ENCODE results near the gene ALPK1.

Gene ALPK1

DNA sequence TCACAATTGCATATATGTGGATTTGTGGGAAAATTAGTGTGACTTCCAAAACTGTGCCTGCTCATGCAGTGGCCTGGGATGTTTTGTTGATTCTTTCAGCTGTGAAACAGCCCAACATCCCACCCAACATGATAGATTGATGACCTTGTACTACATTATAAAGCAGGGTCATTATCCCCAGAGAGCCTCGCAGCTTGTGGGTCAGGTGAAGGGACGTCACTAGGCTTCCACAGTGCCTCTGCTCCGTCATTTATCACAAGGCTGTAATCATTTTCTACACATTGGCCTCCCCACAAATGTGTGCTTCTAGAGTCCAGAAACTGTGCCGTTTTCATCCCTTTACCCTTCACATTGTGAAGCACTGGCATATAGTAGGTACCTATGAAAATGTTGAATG is 31.6 kb downstream of the ALPK1 start:
- no peak for DNase-seq

DNA sequence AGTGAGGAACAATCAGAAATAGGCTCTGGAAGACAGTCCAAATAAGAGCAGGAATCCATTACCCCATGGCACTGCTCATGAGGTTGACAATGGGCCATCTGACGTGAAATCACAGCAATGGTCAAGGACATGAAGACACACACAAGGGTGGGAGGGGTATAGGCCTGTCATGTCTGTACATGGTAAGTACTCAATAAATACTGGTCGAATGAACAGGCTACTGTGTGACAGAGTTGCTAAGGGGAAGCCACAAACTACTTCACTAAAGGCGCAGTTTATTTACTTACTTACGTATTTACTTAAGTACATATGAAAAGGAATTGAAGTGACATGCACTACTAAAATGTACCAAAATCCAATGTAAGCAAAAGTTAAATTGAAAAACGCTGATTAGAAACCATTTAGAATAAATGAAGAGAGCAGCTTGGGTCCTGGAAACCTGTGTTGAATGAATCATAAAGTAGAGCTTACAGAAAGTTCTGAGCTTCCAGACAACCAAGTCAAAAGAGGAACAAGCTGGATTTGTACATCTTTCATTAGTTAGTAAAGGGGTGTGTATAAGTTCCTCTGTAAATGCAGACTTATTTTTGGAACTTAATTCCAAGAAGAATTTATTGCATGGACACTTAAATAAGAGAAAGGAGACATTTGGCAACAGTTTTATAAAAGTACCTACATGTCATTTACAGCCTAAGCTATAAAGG is 32.7 kb downstream of the ALPK1 start:
- no peak for DNase-seq

DNA sequence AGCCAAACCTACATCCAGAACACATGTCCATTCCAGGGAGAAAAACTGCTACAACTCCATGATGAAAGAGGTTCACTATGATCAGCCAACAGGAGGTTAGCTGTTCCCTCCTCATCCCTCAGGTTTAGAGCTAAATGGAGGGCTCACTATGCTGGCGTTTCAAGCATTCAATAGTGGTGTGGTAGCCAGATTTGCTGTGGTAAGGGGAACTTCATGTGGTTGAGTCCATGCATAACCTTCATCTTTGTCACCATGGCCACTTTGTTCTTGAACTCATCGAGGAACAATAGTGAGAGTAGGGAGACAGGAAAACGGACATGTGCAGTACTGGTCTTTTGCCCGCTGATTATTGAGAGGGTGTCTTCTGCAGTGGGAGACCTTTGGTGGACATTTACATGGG is 33.8 kb downstream of the ALPK1 start:
- DNase-seq, result no peak

GRCh38 chr4:112332398-112332797 is 35.2 kb downstream of the ALPK1 start:
- no peak for DNase-seq

DNA sequence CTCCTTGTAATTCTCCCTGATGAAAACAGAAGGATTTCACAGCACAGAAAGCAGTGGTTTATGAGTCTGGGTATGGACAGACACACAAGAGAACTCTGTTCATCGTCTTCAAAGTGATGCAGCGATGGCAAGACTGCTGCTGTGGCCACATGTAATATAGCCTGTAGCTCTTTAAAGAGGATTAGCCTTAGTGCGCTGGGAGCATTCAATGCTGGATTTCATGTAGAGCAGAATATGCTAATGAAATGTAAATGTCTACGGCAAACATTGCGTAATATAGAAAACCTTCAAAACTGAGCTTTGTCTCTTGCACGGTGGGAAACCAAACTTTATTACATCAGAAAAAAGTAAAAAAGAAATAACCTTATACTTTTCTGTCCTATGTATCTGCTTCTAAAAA is 42.9 kb downstream of the ALPK1 start:
- DNase-seq, result no peak

GRCh38 chr4:112341033-112341432 is 43.9 kb downstream of the ALPK1 start:
- DNase-seq, result no peak

DNA sequence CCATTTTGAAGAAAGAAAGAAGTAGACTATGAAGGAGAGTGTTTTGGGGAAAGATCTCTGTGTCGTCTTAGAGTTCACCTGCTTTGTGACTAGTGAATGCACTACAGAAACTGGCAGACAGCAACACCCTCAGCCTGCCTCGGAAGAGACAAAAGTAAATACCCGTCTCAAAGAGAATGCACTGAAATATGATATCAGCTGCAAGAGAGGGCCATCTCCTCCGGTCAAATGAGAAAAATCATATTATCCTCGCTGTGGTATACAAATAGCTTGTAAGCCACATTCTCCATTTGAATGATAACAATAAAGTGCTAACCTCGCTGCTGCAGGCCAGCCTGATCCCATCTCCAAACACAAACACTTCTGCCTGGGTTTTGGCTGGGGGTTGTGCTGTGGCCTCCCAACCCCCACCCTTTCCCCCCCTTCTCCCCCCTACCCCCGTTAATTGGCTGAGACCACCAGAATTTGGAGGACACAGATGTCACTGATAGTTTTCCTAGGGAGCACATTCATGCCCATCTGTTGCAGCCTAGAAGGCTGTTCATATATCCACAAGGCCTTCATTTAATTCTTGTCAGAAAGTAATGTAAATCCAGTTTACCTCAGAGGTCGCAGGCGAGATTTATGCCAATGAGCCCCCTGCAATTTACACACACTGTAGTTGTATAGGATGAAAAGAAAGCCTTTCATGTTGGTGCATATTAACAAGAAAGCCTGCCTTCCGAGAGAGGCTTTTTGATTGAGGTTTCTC is 46.3 kb downstream of the ALPK1 start:
- no peak for DNase-seq

- peak; percentile 51 for DNase-seq
Measured at GRCh38 chr4:112348488-112349158, 51.5 kb downstream of the ALPK1 start.

GRCh38 chr4:112352736-112353135 is 55.6 kb downstream of the ALPK1 start:
- DNase-seq, result no peak

DNA sequence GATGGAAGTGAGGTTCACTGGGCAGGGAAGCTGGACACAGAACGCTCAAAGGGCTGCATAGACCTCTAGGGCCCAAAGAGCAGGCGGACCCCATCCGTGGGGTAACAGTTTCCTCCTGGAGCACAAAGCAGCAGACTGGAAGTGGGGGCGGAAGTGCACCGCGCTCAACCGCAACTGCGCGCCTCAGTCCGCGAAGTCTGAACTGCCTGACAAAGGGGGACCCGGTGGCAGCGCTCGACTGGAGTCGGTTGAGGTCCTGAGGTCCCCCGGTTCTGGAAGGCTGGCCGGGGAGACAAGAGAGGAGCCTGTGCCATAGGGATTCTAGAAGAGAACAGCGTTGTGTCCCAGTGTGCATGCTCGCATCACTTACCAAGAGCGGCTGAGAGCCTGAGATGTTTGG is 58.5 kb downstream of the ALPK1 start:
- DNase-seq, result no peak

- DNase-seq, result no peak
Measured at GRCh38 chr4:112357453-112357852, 60.3 kb downstream of the ALPK1 start.

DNA sequence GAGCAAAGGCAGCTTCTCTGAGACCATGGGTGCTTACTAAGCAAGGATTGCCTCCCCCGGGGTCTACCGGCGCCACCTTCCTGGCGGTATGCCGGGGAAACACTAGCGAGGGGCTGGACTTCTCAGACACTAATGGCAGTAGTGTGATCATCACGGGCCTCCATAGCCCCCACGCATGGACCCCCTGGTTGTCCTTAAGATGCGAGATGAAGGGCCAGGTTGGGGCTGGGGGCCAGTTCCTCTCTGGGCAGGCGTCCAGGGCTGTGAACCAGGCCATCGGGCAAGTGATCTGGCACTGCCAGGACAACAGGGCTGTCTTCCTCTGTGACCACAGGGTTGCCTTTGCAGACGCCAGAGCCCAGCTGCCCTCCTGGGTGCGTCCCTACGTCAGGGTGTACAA is 60.7 kb downstream of the ALPK1 start:
- no peak for DNase-seq

- DNase-seq, result no peak
Measured at GRCh38 chr4:112358415-112358814, 61.2 kb downstream of the ALPK1 start.

GRCh38 chr4:112358952-112359749 is 62.0 kb downstream of the ALPK1 start:
- DNase-seq, result no peak

GRCh38 chr4:112361181-112361791 is 64.1 kb downstream of the ALPK1 start:
- DNase-seq, result peak; percentile 35

- DNase-seq, result no peak
Measured at GRCh38 chr4:112370466-112370865, 73.3 kb downstream of the ALPK1 start.

DNA sequence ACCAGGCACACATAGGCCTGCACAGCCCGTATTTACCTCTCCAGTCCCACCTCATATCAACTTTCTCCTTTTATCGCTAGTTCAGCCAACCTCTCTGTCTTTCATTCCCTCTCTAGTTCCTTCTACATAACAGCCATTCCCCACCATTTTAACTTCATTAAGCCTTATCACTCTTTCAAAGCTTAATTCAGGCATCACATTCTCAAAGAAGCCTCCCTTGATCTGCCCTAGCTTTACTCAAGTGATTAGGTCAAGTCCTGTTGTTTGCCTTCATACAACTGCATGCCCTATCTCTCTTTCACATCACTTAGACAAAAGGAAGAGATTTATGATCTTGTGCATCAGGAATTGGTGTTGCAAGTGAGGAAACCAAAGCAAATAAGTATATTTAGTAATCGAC is 74.2 kb downstream of the ALPK1 start:
- DNase-seq, result no peak

DNA sequence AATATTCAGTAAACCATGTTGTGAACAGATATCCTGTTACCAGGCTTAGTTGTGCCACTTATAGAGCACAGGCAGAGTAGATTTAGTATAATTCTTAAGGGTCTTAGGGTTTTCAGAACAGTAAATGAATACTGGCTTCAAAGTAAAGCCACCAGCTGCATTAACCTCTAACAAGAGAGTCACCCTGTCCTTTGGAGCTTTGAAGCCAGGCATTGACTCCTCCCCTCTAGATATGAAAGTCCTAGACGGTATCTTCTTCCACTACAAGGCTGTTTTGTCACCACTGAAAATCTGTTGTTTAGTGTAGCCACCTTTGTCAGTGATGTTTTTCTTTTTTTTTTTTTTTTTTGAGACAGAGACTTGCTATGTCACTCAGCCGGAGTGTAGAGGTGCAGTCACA is 77.7 kb downstream of the ALPK1 start:
- no peak for DNase-seq

DNA sequence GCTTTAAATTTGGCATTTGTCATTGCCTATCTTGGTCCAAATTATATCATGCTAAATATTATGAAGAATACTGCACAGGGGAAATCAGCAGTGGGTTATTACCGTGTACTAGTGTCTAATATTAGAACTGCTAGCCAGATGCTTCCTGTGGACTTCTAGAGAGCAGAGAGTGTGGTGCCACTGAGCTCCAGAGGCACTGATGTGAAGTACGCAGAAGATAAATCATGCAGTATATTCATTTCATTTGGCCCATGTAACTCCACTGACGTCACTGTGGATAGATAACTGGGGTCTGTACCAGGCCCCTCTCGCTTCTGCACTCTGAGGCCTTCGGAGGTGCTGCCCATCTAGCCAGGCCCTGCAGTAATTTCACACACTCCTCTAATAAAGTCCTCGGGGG is 80.0 kb downstream of the ALPK1 start:
- DNase-seq, result no peak

- no peak for DNase-seq
Measured at GRCh38 chr4:112377594-112378242, 80.5 kb downstream of the ALPK1 start.

DNA sequence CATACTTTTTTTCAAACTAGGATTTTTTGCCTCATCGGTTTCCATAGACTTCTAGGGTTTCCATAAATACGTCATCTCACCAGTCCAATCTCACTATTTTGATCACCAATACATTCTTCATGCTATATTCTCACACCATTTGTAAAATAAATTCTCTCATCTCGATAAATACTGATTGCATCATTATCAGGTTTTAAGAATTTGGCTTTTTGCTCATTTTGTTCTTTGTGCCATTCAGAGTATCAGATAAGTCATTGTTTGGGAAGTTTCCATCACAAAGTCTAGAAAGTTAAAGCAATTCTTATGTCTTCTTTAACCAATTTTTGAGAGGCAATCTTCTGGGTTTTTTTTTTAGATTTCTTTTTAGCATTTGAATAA is 81.1 kb downstream of the ALPK1 start:
- no peak for DNase-seq

- DNase-seq, result no peak
Measured at GRCh38 chr4:112378858-112379257, 81.7 kb downstream of the ALPK1 start.

Data from fibroblast of upper back skin (primary cell).